Kidney epithelial cell (primary cell): ENCODE results near the gene LMAN2. TPM values are rescaled to one million over a fixed set of nuclear protein-coding genes. Genes with fewer than 3 reads are reported as not detected.

Source experiments
- DNase-seq: peaks from one replicate; pipeline ENCODE4 v3.0.0-alpha.2; 2010; ENCODE audit warnings: low read depth
- H3K27me3 ChIP-seq: 2 replicates; pipeline ENCODE4 v1.6.0; 2011; ENCODE audit warnings: low read length; ENCODE audit not compliant: control insufficient read depth, insufficient read depth
- H3K36me3 ChIP-seq: 2 replicates; pipeline ENCODE4 v1.5.1; 2011; ENCODE audit warnings: low read length; ENCODE audit not compliant: control insufficient read depth, insufficient read depth
- H3K4me3 ChIP-seq: 2 replicates; pipeline ENCODE4 v1.5.1; 2011; ENCODE audit warnings: low read depth, mild to moderate bottlenecking, control low read depth, low read length
- total RNA-seq: library from RNA; depleted of rRNA; stranded (reverse); fragments of >200 nt; gene quantifications from 2 replicates; pipeline ENCODE4 v1.2.3, GENCODE V29; 2015
- TF ChIP-seq, protein P1 (sequence below): IDR thresholded peaks from 2 replicates; pipeline ENCODE4 v1.5.1; 2011; ENCODE audit warnings: mild to moderate bottlenecking, moderate library complexity, low read length, control low read depth, inconsistent platforms; ENCODE audit not compliant: insufficient read depth, poor library complexity, severe bottlenecking

The LMAN2 gene
- total RNA-seq, 1 donor from 2014 or later, result 308 TPM

DNA sequence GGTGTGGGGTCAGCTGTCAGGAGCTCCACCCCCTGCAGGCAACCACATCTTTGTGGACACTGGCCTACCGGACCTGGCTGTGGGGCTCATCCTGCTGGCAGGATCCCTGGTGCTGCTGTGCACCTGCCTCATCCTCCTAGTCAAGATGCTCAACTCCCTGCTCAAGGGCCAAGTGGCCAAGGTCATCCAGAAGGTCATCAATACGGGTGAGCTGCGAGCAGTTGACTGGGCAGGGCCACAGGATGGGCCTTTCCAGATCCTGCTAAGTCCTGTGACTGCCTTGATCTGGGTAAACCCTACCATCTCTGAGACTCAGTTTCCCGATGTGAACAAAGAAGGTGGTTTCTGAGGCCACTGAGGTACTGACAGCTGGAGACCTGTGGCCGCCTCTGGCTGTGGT is 42.5 kb upstream of the LMAN2 start:
- Histone ChIP-seq H3K27me3 (peaks cover 16% of the 10 kb centered on the region), H3K36me3 (no peaks in the 10 kb centered on the region), H3K4me3 (no peak overlapping the region)
- DNase-seq, result no peak
- TF ChIP-seq, protein P1, sequence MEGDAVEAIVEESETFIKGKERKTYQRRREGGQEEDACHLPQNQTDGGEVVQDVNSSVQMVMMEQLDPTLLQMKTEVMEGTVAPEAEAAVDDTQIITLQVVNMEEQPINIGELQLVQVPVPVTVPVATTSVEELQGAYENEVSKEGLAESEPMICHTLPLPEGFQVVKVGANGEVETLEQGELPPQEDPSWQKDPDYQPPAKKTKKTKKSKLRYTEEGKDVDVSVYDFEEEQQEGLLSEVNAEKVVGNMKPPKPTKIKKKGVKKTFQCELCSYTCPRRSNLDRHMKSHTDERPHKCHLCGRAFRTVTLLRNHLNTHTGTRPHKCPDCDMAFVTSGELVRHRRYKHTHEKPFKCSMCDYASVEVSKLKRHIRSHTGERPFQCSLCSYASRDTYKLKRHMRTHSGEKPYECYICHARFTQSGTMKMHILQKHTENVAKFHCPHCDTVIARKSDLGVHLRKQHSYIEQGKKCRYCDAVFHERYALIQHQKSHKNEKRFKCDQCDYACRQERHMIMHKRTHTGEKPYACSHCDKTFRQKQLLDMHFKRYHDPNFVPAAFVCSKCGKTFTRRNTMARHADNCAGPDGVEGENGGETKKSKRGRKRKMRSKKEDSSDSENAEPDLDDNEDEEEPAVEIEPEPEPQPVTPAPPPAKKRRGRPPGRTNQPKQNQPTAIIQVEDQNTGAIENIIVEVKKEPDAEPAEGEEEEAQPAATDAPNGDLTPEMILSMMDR, result no peak

GRCh38 chr5:177393206-177393765 is 41.8 kb upstream of the LMAN2 start:
- Histone ChIP-seq H3K4me3 (no peak overlapping the region), H3K36me3 (no peaks in the 10 kb centered on the region), H3K27me3 (peaks cover 14% of the 10 kb centered on the region)
- TF ChIP-seq, protein P1, result no peak
- DNase-seq, result no peak

GRCh38 chr5:177392765-177393164 is 41.3 kb upstream of the LMAN2 start:
- Histone ChIP-seq H3K27me3 (peaks cover 12% of the 10 kb centered on the region), H3K36me3 (no peaks in the 10 kb centered on the region), H3K4me3 (no peak overlapping the region)
- DNase-seq, result no peak
- TF ChIP-seq, protein P1, result no peak

DNA sequence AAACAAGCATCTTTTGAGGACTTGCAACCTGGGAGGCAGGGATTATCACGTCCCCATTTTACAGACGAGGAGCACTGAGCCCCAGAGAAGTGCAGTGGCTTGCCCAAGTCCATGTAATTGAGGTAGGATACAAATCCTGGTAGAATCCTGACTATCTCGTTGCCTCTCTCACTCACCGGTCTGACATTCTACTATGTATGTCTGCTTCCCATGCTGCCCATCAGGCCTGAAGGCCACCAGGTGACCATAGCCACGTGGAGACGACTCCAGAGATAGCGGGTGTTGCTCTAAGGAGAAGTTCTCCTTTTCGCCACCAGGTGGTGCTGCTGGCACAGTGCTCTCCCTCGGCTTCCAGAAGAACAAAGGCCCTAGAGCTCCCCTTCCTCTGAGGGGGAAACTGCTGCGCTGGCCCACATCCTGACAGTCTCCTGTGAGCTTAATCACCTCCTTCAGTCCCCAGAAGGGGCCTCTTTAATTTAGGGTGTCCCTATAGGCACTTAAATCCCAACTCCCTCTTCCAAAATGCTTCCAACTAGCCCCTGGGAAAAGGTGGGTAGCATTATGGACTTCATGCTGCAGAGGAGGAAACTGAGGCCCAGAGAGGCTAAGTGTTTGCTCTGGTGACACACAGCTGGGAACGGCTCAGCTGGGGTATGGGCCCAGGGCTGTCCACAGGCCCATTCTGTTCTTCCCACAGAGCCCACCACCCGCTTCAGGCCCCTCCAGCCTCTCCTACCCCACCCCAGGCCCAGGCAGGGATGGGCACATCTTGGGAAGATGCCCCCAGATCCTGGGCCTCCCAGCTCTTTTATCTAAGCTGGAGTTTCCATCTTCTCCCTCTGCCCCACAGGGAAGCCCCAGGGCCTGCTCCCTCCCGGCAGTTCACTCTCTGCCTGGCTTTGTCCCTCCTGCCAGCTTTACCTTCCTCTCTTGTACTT is 39.2 kb upstream of the LMAN2 start:
- Histone ChIP-seq H3K4me3 (no peak overlapping the region), H3K27me3 (peaks cover 5% of the 10 kb centered on the region), H3K36me3 (no peaks in the 10 kb centered on the region)
- TF ChIP-seq, protein P1, result peak; percentile 96
- no peak for DNase-seq

GRCh38 chr5:177389241-177390169 is 38.0 kb upstream of the LMAN2 start:
- no peaks in the 10 kb centered on the region for H3K36me3 ChIP-seq
- H3K27me3 ChIP-seq, result peaks cover 12% of the 10 kb centered on the region
- TF ChIP-seq, protein P1, result no peak
- peak; percentile 78 for DNase-seq
- no peak overlapping the region for H3K4me3 ChIP-seq
